ENCODE results near the gene ACTR5. TPM values are rescaled to one million over a fixed set of nuclear protein-coding genes. Genes with fewer than 3 reads are reported as not detected.

ACTR5 gene
- total and polyA plus RNA-seq, 4 donors, result 1.9 to 5.4 (median 4.0) TPM

- H3K4me3 ChIP-seq (ENCODE audit: low read depth in 1 of 3, low read length in 3 of 3), result no peak overlapping the region
- 2% methylated on average over 56 of the region's 56 CpGs for WGBS
Measured at GRCh38 chr20:38723017-38723847, 25.0 kb upstream of the ACTR5 start.

GRCh38 chr20:38723848-38724625 is 24.2 kb upstream of the ACTR5 start, which contains the start of gene SLC32A1:
Gene SLC32A1, plus strand, starts transcription at chr20:38724486. Its CDS starts 239 bp downstream, at chr20:38724725.
- Histone ChIP-seq H3K4me3 (ENCODE audit: low read depth in 1 of 3, low read length in 3 of 3) (no peak within 1 kb of the TSS), H3K9ac (ENCODE audit: low read depth in 1 of 2, low read length in 2 of 2) (no peak within 1 kb of the TSS), H3K27ac (ENCODE audit: low read depth in 1 of 2, low read length in 2 of 2) (no peak within 1 kb of the TSS), H3K9me3 (ENCODE audit: control insufficient read depth in 4 of 4, low read length in 3 of 4) (no peaks in the 10 kb centered on the region), H3K4me1 (ENCODE audit: control insufficient read depth in 4 of 4, insufficient read depth in 4 of 4, low read length in 3 of 4) (peaks cover 0 to 19% (median 3%) of the 10 kb centered on the region in 4 donors), H3K27me3 (ENCODE audit: control insufficient read depth in 4 of 4, insufficient read depth in 4 of 4, low read length in 3 of 4) (peaks cover 5 to 32% (median 15%) of the 10 kb centered on the region in 4 donors), H3K36me3 (ENCODE audit: control insufficient read depth in 4 of 4, insufficient read depth in 3 of 4, low read depth in 1 of 4, low read length in 3 of 4) (no peaks in the 10 kb centered on the region)
- WGBS, result 3% methylated on average over 76 of the region's 76 CpGs
- TF ChIP-seq RAD21 (IDR thresholded peaks at IDR 0.05) (no peak), YY1 (IDR thresholded peaks at IDR 0.05) (no peak), FOXA1 (IDR thresholded peaks at IDR 0.05) (no peak), REST (IDR thresholded peaks at IDR 0.05) (no peak), JUND (IDR thresholded peaks at IDR 0.05) (no peak)
- DNase-seq (ENCODE audit: low spot score), result no peak

More at GRCh38 chr20:38723017-38723847, 25.0 kb upstream of the ACTR5 start:
- H3K9me3 ChIP-seq (ENCODE audit: control insufficient read depth in 4 of 4, low read length in 3 of 4), result no peaks in the 10 kb centered on the region
- H3K36me3 ChIP-seq (ENCODE audit: control insufficient read depth in 4 of 4, insufficient read depth in 3 of 4, low read depth in 1 of 4, low read length in 3 of 4), result no peaks in the 10 kb centered on the region
- peaks cover 5 to 30% (median 15%) of the 10 kb centered on the region in 4 donors for H3K27me3 ChIP-seq (ENCODE audit: control insufficient read depth in 4 of 4, insufficient read depth in 4 of 4, low read length in 3 of 4)
- TF ChIP-seq YY1 (IDR thresholded peaks at IDR 0.05) (no peak), HNF4A (conservative IDR thresholded peaks at IDR 0.05) (no peak), SP1 (IDR thresholded peaks at IDR 0.05) (no peak), RXRA (IDR thresholded peaks at IDR 0.05) (no peak), NR2F2 (IDR thresholded peaks at IDR 0.05) (no peak), CTCF (IDR thresholded peaks at IDR 0.05; ENCODE audit: low read depth, low read length, missing input control) (no peak), FOXA2 (IDR thresholded peaks at IDR 0.05) (no peak), JUND (IDR thresholded peaks at IDR 0.05) (no peak), GABPA (IDR thresholded peaks at IDR 0.05 in 1 of 2, conservative IDR thresholded peaks at IDR 0.05 in 1 of 2) (no peak)
- no peak overlapping the region for H3K9ac ChIP-seq (ENCODE audit: low read depth in 1 of 2, low read length in 2 of 2)
- no peak for DNase-seq (ENCODE audit: low spot score)
- peaks cover 0 to 16% (median 3%) of the 10 kb centered on the region in 4 donors for H3K4me1 ChIP-seq (ENCODE audit: control insufficient read depth in 4 of 4, insufficient read depth in 4 of 4, low read length in 3 of 4)
- no peak overlapping the region for H3K27ac ChIP-seq (ENCODE audit: low read depth in 1 of 2, low read length in 2 of 2)

Measured in liver (tissue), 9 donors.